Progenitor cell of endocrine pancreas (in vitro differentiated cells): ENCODE results near the gene ERI2. TPM values are rescaled to one million over a fixed set of nuclear protein-coding genes. Genes with fewer than 3 reads are reported as not detected.

Experiments
- DNase-seq: peaks from one replicate; pipeline ENCODE4 v3.0.0; 2021; ENCODE audit warnings: low spot score; ENCODE audit not compliant: unreplicated experiment
- H3K27ac Mint-ChIP-seq: 2 replicates; pipeline ENCODE4 v1.8.0; 2021; ENCODE audit warnings: mild to moderate bottlenecking, moderate library complexity, mixed read lengths
- H3K27me3 Mint-ChIP-seq: 2 replicates; pipeline ENCODE4 v1.8.0; 2021; ENCODE audit warnings: mixed read lengths
- H3K36me3 Mint-ChIP-seq: 2 replicates; pipeline ENCODE4 v1.8.0; 2022; ENCODE audit warnings: mixed read lengths; ENCODE audit not compliant: insufficient read depth
- H3K4me1 Mint-ChIP-seq: 2 replicates; pipeline ENCODE4 v1.8.0; 2021; ENCODE audit warnings: low read depth, mixed read lengths
- H3K4me3 Mint-ChIP-seq: 2 replicates; pipeline ENCODE4 v1.8.0; 2021; ENCODE audit warnings: low read depth, mild to moderate bottlenecking, moderate library complexity, mixed read lengths
- H3K9me3 Mint-ChIP-seq: 2 replicates; pipeline ENCODE4 v1.8.0; 2021; ENCODE audit warnings: low read depth, mixed read lengths
- total RNA-seq: library from RNA; stranded (reverse); gene quantifications from 2 replicates; pipeline ENCODE4 v1.2.1, GENCODE V29; 2021
- TF ChIP-seq, protein P1 (sequence below): fragments of 200-600 bp; sonication (generic); IDR thresholded peaks from one replicate; pipeline ENCODE4 v1.5.0; 2021; ENCODE audit warnings: antibody characterized with exemption, mild to moderate bottlenecking; ENCODE audit not compliant: unreplicated experiment

The ERI2 gene
- total RNA-seq, 1 donor from 2014 or later: 22.3 TPM

DNA sequence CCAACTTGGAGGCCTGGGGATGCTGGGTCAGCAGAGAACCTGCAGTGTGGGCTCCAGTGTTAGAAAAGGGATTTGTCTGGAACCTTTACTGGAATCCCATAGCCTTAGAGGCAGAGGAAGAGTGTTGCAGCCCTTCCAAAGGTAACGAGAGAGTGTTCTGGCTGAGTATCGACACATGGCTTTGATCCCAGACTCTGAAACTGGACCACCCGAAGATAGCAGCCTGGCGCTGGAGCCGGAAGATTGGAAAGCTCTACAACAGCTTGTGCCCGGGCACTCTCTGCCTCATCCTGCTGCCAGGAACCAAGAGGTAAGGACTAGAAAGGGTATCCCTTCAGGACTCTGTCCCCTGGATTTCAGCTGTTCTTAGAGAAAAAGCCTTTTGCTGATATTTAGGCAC is 39.8 kb upstream of the ERI2 start:
- Mint-ChIP-seq H3K4me3 (no peak overlapping the region), H3K36me3 (peaks cover 7% of the 10 kb centered on the region), H3K27ac (no peak overlapping the region), H3K27me3 (no peaks in the 10 kb centered on the region), H3K4me1 (no peaks in the 10 kb centered on the region), H3K9me3 (no peaks in the 10 kb centered on the region)
- TF ChIP-seq, protein P1, sequence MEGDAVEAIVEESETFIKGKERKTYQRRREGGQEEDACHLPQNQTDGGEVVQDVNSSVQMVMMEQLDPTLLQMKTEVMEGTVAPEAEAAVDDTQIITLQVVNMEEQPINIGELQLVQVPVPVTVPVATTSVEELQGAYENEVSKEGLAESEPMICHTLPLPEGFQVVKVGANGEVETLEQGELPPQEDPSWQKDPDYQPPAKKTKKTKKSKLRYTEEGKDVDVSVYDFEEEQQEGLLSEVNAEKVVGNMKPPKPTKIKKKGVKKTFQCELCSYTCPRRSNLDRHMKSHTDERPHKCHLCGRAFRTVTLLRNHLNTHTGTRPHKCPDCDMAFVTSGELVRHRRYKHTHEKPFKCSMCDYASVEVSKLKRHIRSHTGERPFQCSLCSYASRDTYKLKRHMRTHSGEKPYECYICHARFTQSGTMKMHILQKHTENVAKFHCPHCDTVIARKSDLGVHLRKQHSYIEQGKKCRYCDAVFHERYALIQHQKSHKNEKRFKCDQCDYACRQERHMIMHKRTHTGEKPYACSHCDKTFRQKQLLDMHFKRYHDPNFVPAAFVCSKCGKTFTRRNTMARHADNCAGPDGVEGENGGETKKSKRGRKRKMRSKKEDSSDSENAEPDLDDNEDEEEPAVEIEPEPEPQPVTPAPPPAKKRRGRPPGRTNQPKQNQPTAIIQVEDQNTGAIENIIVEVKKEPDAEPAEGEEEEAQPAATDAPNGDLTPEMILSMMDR: no peak
- no peak for DNase-seq

DNA sequence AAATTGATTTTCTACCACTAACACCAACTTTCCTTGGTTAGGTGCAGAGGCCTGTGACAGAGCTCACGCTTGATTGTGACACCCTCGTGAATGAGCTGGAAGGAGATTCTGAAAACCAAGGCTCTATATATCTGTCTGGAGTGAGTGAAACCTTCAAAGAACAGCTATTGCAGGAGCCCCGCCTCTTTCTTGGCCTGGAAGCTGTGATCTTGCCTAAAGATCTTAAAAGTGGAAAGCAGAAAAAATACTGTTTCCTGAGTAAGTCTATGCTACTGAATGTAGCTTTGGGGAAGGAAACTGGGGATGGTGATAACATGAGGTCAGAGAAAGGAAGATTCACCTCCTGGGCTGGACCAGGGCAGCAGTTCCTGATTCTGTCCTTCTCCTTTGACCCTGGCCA is 38.3 kb upstream of the ERI2 start:
- Mint-ChIP-seq H3K4me1 (no peaks in the 10 kb centered on the region), H3K27me3 (no peaks in the 10 kb centered on the region), H3K4me3 (no peak overlapping the region), H3K36me3 (peaks cover 9% of the 10 kb centered on the region), H3K27ac (no peak overlapping the region), H3K9me3 (no peaks in the 10 kb centered on the region)
- DNase-seq: no peak
- TF ChIP-seq, protein P1: no peak

DNA sequence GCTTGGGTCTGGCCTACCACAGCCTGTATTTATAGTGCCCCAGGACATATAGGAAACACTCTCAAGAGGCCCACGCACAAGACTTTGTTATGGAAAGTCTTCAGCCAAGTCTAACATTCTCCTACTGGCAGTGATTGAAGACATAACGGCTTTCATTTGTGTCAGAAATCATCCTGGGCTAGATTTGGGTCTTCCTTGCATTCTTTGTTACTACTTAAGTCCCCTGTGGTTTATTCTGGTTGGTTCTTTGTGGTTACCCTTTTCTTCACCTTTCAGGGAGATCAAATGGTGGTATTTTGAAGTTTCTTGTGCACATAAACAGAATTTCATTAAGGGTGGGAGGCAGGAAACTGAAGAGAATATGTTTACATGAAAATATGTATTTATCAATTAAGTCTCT is 37.8 kb upstream of the ERI2 start:
- Mint-ChIP-seq H3K4me3 (no peak overlapping the region), H3K4me1 (no peaks in the 10 kb centered on the region), H3K27ac (no peak overlapping the region), H3K9me3 (no peaks in the 10 kb centered on the region), H3K36me3 (peaks cover 9% of the 10 kb centered on the region), H3K27me3 (no peaks in the 10 kb centered on the region)
- TF ChIP-seq, protein P1: no peak
- DNase-seq: no peak

DNA sequence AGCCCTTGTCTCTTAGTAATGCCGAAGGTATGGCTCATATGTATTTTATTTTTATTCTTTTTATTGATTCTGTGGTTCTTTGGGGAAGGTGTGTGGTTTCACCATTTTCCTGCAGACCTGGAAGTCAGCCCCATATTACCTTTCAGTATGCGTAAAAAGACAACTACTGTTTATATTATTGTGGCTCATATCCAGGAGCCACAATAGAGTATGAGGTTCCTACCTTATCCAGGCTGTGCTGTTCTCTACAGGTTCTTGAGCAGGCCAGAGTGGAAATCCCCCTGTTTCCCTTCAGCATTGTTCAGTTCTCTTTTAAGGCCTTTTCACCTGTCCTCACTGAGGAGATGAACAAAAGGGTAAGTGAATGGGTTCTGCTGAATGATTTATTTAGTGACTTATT is 33.2 kb upstream of the ERI2 start:
- TF ChIP-seq, protein P1: no peak
- Mint-ChIP-seq H3K27me3 (no peaks in the 10 kb centered on the region), H3K36me3 (peaks cover 29% of the 10 kb centered on the region), H3K27ac (no peak overlapping the region), H3K9me3 (peaks cover 15% of the 10 kb centered on the region), H3K4me1 (no peaks in the 10 kb centered on the region), H3K4me3 (no peak overlapping the region)
- no peak for DNase-seq

DNA sequence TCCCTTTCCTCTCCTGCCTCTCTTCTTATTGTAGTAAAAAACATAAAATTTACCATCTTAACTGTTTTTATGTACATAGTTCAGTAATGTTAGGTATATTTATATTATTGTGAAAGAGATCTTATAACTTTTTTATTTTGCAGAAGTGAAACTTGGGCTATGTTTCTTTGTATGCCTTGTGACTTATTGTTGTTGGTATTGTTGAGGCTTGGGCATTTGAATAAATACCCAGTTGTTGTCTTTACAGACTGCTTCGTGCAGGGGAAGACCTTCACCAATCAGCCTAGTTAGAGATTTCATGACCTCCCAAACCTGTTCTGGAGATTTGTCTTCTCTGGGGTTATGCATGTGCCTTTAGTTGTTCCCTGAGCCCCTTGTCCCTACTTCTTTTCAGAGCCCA is 32.0 kb upstream of the ERI2 start:
- Mint-ChIP-seq H3K4me3 (no peak overlapping the region), H3K36me3 (peaks cover 35% of the 10 kb centered on the region), H3K9me3 (peaks cover 15% of the 10 kb centered on the region), H3K4me1 (no peaks in the 10 kb centered on the region), H3K27ac (no peak overlapping the region), H3K27me3 (no peaks in the 10 kb centered on the region)
- TF ChIP-seq, protein P1: no peak
- no peak for DNase-seq

DNA sequence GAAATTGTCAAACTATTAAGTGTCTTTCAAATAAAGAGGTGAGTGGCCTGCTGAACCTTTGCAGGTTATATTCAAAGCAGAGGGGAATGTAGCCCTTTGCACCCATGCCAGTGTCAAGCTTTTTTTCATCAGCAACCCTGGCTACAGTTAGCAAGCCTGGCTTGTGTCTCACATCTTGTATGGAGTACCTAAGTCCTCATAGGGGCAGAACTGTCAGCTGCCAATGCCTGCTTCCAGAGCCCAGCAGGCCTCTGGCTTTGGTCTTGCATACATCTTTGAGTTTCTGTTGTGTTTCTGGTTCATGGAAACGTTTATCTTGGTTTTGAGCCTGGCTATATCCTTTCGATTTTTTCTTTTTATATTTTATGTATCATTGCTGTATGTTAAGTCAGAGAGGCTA is 26.8 kb upstream of the ERI2 start:
- no peak for DNase-seq
- TF ChIP-seq, protein P1: no peak
- H3K36me3 Mint-ChIP-seq: peaks cover 34% of the 10 kb centered on the region
- H3K27me3 Mint-ChIP-seq: no peaks in the 10 kb centered on the region
- H3K4me1 Mint-ChIP-seq: no peaks in the 10 kb centered on the region
- H3K9me3 Mint-ChIP-seq: peaks cover 15% of the 10 kb centered on the region
- no peak overlapping the region for H3K27ac Mint-ChIP-seq
- no peak overlapping the region for H3K4me3 Mint-ChIP-seq
